Keratinocyte (primary cell): ENCODE measurements around the gene LAMC3. TPM values are rescaled to one million over a fixed set of nuclear protein-coding genes. Genes with fewer than 3 reads are reported as not detected.

ENCODE experiments used
- DNase-seq: peaks from one replicate; pipeline ENCODE4 v3.0.0-alpha.2; 2011; ENCODE audit warnings: low read depth, missing footprints, low spot score
- FAIRE-seq: peaks from 2 replicates; lab custom pipeline; 2011; peaks lifted over from hg19 to GRCh38; lab: Jason Lieb, UNC
- H2AFZ ChIP-seq: 2 replicates; pipeline ENCODE4 v1.6.0; 2012; ENCODE audit warnings: low read length, control low read depth, inconsistent platforms; ENCODE audit not compliant: control insufficient read depth
- H3K27ac ChIP-seq: 2 replicates; pipeline ENCODE4 v1.5.1; 2011; ENCODE audit warnings: low read length; ENCODE audit not compliant: control insufficient read depth, insufficient read depth
- H3K27me3 ChIP-seq: 3 replicates; pipeline ENCODE4 v1.6.0; 2011; ENCODE audit warnings: low read length; ENCODE audit not compliant: control insufficient read depth, insufficient read depth; ENCODE audit errors: extremely low read depth
- H3K36me3 ChIP-seq, 2 experiments: 2 replicates in 1 of 2; 3 replicates in 1 of 2; pipeline ENCODE4 v1.5.1; 2011; ENCODE audit warnings: low read length in 2 of 2, mild to moderate bottlenecking in 1 of 2; ENCODE audit not compliant: control insufficient read depth in 2 of 2, insufficient read depth in 2 of 2; ENCODE audit errors: extremely low read depth in 1 of 2
- H3K4me1 ChIP-seq: 3 replicates; pipeline ENCODE4 v1.5.1; 2011; ENCODE audit warnings: low read length; ENCODE audit not compliant: control insufficient read depth, insufficient read depth; ENCODE audit errors: extremely low read depth
- H3K4me2 ChIP-seq: 3 replicates; pipeline ENCODE4 v1.6.0; 2011; ENCODE audit warnings: low read depth, low read length; ENCODE audit not compliant: control insufficient read depth, insufficient read depth; ENCODE audit errors: extremely low read depth
- H3K4me3 ChIP-seq, 3 experiments: fragments of 200-600 bp in 1 of 3; sonication (generic) in 1 of 3; 2 replicates in 2 of 3; 3 replicates in 1 of 3; pipeline ENCODE4 v1.5.1; 2011 to 2016; ENCODE audit warnings: low read length in 3 of 3, mild to moderate bottlenecking in 3 of 3, control low read depth in 2 of 3, inconsistent platforms in 1 of 3, low read depth in 1 of 3, mixed read lengths in 1 of 3, mixed run types in 1 of 3, moderate library complexity in 1 of 3; ENCODE audit not compliant: control insufficient read depth in 2 of 3, insufficient read depth in 2 of 3; ENCODE audit errors: extremely low read depth in 1 of 3
- H3K79me2 ChIP-seq: 2 replicates; pipeline ENCODE4 v1.6.0; 2012; ENCODE audit warnings: low read length; ENCODE audit not compliant: control insufficient read depth, insufficient read depth
- H3K9ac ChIP-seq: 3 replicates; pipeline ENCODE4 v1.6.0; 2011; ENCODE audit warnings: low read length; ENCODE audit not compliant: control insufficient read depth, insufficient read depth; ENCODE audit errors: extremely low read depth
- H3K9me1 ChIP-seq: 3 replicates; pipeline ENCODE4 v1.6.0; 2011; ENCODE audit warnings: low read length; ENCODE audit not compliant: control insufficient read depth, insufficient read depth; ENCODE audit errors: extremely low read depth
- H3K9me3 ChIP-seq: 2 replicates; pipeline ENCODE4 v1.5.1; 2012; ENCODE audit warnings: low read depth, low read length; ENCODE audit not compliant: control insufficient read depth
- H4K20me1 ChIP-seq: 3 replicates; pipeline ENCODE4 v1.6.0; 2011; ENCODE audit warnings: low read length; ENCODE audit not compliant: control insufficient read depth, insufficient read depth; ENCODE audit errors: extremely low read depth
- CTCF ChIP-seq, 3 experiments: IDR thresholded peaks in 1 of 3; conservative IDR thresholded peaks in 1 of 3; optimal IDR thresholded peaks in 1 of 3; 2 replicates in 2 of 3; 3 replicates in 1 of 3; pipeline versions ENCODE3 to v1.5.1; 2011; ENCODE audit warnings: low read length in 3 of 3, mild to moderate bottlenecking in 3 of 3, moderate library complexity in 2 of 3, control low read depth in 1 of 3, inconsistent platforms in 1 of 3; ENCODE audit not compliant: insufficient read depth in 2 of 3; ENCODE audit errors: extremely low read depth in 1 of 3
- EZH2 ChIP-seq: IDR thresholded peaks from one replicate; pipeline ENCODE4 v1.6.1; 2012; ENCODE audit warnings: inconsistent platforms, mild to moderate bottlenecking, low read length, moderate library complexity
- dilution Hi-C: fragments of 300-500 bp; cut with MboI; formaldehyde crosslinking; loops from one replicate; pipeline ENCODE4 v1.7.0; 2020; ENCODE audit warnings: low sequenced_read_pairs; ENCODE audit not compliant: extremely low pct_ligation_motif_present
- polyA plus RNA-seq, 5 experiments: library from polyadenylated mRNA; depleted of rRNA in 3 of 5; stranded (reverse) in 3 of 5; stranded (forward) in 1 of 5; unstranded in 1 of 5; fragments of >200 nt; gene quantifications; 1 replicate in 1 of 5; 2 replicates in 3 of 5; 3 replicates in 1 of 5; pipeline versions ENCODE4 v1.2.1 to v1.2.3, GENCODE V29; 2011 to 2012; ENCODE audit warnings: missing spikeins in 2 of 5, low read depth in 1 of 5, low replicate concordance in 1 of 5

The LAMC3 gene
- polyA plus RNA-seq, 1 donor (not counting 4 experiments of a cell fraction or from before 2014, with no cell fraction given) = not detected

DNA sequence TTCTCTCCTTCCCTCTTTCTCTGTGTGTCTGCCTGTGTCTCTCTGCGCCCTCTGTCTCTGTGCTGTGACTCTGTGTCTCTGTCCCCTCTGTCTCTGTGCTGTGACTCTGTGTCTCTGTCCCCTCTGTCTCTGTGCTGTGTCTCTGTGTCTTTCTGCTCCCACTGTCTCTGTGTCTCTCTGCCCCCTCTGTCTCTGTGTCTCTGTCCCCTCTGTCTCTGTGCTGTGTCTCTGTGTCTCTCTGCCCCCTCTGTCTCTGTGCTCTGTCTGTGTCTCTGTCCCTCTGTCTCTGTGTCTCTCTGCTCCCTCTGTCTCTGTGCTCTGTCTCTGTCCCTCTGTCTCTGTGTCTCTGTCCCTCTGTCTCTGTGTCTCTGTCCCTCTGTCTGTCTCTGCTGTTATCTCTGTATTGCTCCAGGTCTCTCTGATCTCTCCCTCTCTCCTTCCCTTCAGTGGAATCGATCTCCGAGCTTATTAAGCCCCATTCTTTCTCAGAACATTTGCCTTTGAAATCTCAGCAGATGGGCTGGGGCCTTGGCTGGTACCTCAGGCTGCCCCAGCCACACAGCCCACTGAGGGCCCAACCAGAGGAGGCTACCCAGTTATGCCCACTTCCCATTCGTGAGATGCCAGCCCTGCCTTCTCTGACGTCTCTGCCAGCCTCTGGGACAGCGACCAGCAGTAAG lies 36.6 kb upstream of the LAMC3 start:
- H3K9me1 ChIP-seq = no peaks in the 10 kb centered on the region
- no peak overlapping the region for H3K4me3 ChIP-seq
- H3K36me3 ChIP-seq = no peaks in the 10 kb centered on the region
- no peak overlapping the region for H3K27ac ChIP-seq
- no peaks in the 10 kb centered on the region for H3K79me2 ChIP-seq
- no peaks in the 10 kb centered on the region for H4K20me1 ChIP-seq
- dilution Hi-C loops = no loop called here
- no peak overlapping the region for H3K9ac ChIP-seq
- peaks cover 7% of the 10 kb centered on the region for H3K4me1 ChIP-seq
- no peak for FAIRE-seq
- TF ChIP-seq EZH2 = no peak
- no peak for TF ChIP-seq CTCF (optimal IDR thresholded peaks at IDR 0.05 in 1 of 3, IDR thresholded peaks at IDR 0.05 in 1 of 3, conservative IDR thresholded peaks at IDR 0.05 in 1 of 3; ENCODE audit: extremely low read depth in 1 of 3, insufficient read depth in 2 of 3, low read length in 3 of 3)
- no peak for DNase-seq
- no peak overlapping the region for H2AFZ ChIP-seq
- H3K27me3 ChIP-seq = peaks cover 35% of the 10 kb centered on the region
- no peaks in the 10 kb centered on the region for H3K9me3 ChIP-seq
- no peak overlapping the region for H3K4me2 ChIP-seq

DNA sequence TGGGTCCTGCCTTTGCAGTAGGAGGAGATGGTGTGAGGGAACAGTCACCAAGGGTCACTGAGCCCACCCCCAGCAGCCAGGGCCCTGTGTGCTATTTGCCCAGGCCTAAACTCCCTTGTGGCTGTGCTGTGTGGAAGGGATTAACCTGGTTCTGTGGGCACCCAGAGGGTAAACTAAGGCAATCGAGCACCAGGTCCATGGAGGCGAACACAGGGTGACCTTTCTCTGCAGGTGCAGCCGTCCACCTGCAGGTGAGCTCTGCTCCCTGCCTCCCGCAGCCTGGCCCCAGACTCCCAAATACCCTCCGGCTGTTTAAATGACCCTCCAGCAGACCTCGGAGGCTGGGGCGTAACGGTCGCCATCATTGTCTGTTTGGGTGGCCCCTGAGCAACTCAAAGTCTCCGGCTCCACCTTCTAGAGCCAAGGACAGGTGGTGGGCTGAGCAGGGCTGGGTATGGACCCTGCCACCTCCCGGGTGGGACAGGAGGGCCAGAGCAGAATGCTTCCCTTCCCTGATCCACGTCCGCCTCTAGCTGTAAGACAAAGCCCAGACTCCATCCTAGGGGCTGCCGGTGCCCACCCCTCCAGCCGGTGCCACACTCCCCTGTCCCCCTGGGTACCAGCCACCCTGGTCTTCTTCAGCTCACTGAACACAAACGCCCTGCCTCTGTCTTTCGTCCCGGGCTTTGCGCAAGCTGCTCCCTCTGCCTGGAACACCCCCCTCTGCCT lies 35.9 kb upstream of the LAMC3 start:
- H2AFZ ChIP-seq = no peak overlapping the region
- no peaks in the 10 kb centered on the region for H3K9me3 ChIP-seq
- no peaks in the 10 kb centered on the region for H4K20me1 ChIP-seq
- peaks cover 35% of the 10 kb centered on the region for H3K27me3 ChIP-seq
- no peak overlapping the region for H3K4me3 ChIP-seq
- no peak for TF ChIP-seq CTCF (optimal IDR thresholded peaks at IDR 0.05 in 1 of 3, IDR thresholded peaks at IDR 0.05 in 1 of 3, conservative IDR thresholded peaks at IDR 0.05 in 1 of 3; ENCODE audit: extremely low read depth in 1 of 3, insufficient read depth in 2 of 3, low read length in 3 of 3)
- no peak for TF ChIP-seq EZH2
- FAIRE-seq (no peak), DNase-seq (no peak)
- H3K4me2 ChIP-seq = no peak overlapping the region
- H3K36me3 ChIP-seq = no peaks in the 10 kb centered on the region
- no peak overlapping the region for H3K27ac ChIP-seq
- no peak overlapping the region for H3K9ac ChIP-seq
- no peaks in the 10 kb centered on the region for H3K79me2 ChIP-seq
- H3K9me1 ChIP-seq = no peaks in the 10 kb centered on the region
- H3K4me1 ChIP-seq = peaks cover 7% of the 10 kb centered on the region
- dilution Hi-C loops = no loop called here
